Measurements from ENCODE around the gene SRP54. TPM values are rescaled to one million over a fixed set of nuclear protein-coding genes. Genes with fewer than 3 reads are reported as not detected.
"Not testable (repeated sequence)": the region's sequence is repeated elsewhere in the genome, so short reads cannot be mapped to it uniquely, and the experiment has no call there.

The SRP54 gene
- total RNA-seq (2012; rRNA removed) = 66.2 and 82.1 TPM in 2 replicates

- Histone ChIP-seq H3K4me2 (ENCODE audit: low read length) (peak within 1 kb of the TSS; percentile 84), H3K4me1 (ENCODE audit: control insufficient read depth, insufficient read depth, low read length) (peaks cover 21% of the 10 kb centered on the region), H3K9ac (ENCODE audit: low read depth, low read length) (peak within 1 kb of the TSS; percentile 95), H3K36me3 (ENCODE audit: insufficient read depth, low read length) (no peaks in the 10 kb centered on the region), H3K4me3 (ENCODE audit: low read length) (peak within 1 kb of the TSS; percentile 85), H3K9me3 (replicated peaks; ENCODE audit: low read length) (no peaks in the 10 kb centered on the region), H3K27me3 (ENCODE audit: control insufficient read depth, insufficient read depth, low read length) (no peaks in the 10 kb centered on the region)
These were observed at the start of gene SRP54 for GRCh38 chr14:34982421-34983147. Gene SRP54 (plus strand): TSS chr14:34982992. CDS start chr14:34996710, 13,718 bp downstream.

DNA sequence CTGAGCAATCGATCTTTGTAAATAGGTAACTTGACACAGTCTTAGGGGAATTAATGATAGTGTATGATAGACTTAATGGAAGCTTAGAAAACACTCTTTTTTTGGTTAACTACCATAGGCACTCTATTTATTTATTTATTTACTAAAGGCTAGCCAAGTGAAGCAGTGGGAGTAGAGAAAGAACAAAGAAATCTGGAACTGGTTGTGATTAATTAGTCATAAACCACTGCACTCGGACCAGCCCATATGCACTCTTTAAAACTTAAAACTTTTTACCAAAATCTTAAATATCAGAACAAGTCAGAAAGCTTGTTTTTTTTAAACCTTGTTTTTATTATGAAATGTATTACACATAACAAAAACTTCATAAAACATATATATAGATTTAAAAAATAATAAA, 49.5 kb upstream of the SRP54 start:
- Histone ChIP-seq H3K4me2 (ENCODE audit: low read length) (no peak overlapping the region), H3K36me3 (ENCODE audit: insufficient read depth, low read length) (no peaks in the 10 kb centered on the region)

GRCh38 chr14:34935488-34935887, 47.3 kb upstream of the SRP54 start:
- Histone ChIP-seq H3K9ac (ENCODE audit: low read depth, low read length) (no peak overlapping the region), H3K4me2 (ENCODE audit: low read length) (no peak overlapping the region), H3K36me3 (ENCODE audit: insufficient read depth, low read length) (no peaks in the 10 kb centered on the region), H3K4me1 (ENCODE audit: control insufficient read depth, insufficient read depth, low read length) (peaks cover 11% of the 10 kb centered on the region), H3K4me3 (ENCODE audit: low read length) (no peak overlapping the region), H3K9me3 (replicated peaks; ENCODE audit: low read length) (no peaks in the 10 kb centered on the region), H3K27me3 (ENCODE audit: control insufficient read depth, insufficient read depth, low read length) (no peaks in the 10 kb centered on the region)

More for the DNA sequence above, 49.5 kb upstream of the SRP54 start:
- H3K9me3 ChIP-seq (replicated peaks; ENCODE audit: low read length) = no peaks in the 10 kb centered on the region
- H3K9ac ChIP-seq (ENCODE audit: low read depth, low read length) = no peak overlapping the region
- H3K4me1 ChIP-seq (ENCODE audit: control insufficient read depth, insufficient read depth, low read length) = peaks cover 12% of the 10 kb centered on the region
- H3K4me3 ChIP-seq (ENCODE audit: low read length) = no peak overlapping the region
- no peaks in the 10 kb centered on the region for H3K27me3 ChIP-seq (ENCODE audit: control insufficient read depth, insufficient read depth, low read length)

- no peak overlapping the region for H3K4me2 ChIP-seq (ENCODE audit: low read length)
- no peak overlapping the region for H3K9ac ChIP-seq (ENCODE audit: low read depth, low read length)
- H3K4me3 ChIP-seq (ENCODE audit: low read length) = no peak overlapping the region
- no peaks in the 10 kb centered on the region for H3K27me3 ChIP-seq (ENCODE audit: control insufficient read depth, insufficient read depth, low read length)
- H3K4me1 ChIP-seq (ENCODE audit: control insufficient read depth, insufficient read depth, low read length) = no peaks in the 10 kb centered on the region
- H3K9me3 ChIP-seq (replicated peaks; ENCODE audit: low read length) = no peaks in the 10 kb centered on the region
- H3K36me3 ChIP-seq (ENCODE audit: insufficient read depth, low read length) = no peaks in the 10 kb centered on the region
These were observed 45.4 kb upstream of the SRP54 start for GRCh38 chr14:34937442-34937841.

- Histone ChIP-seq H3K9me3 (replicated peaks; ENCODE audit: low read length) (no peaks in the 10 kb centered on the region), H3K4me1 (ENCODE audit: control insufficient read depth, insufficient read depth, low read length) (no peaks in the 10 kb centered on the region), H3K36me3 (ENCODE audit: insufficient read depth, low read length) (no peaks in the 10 kb centered on the region), H3K27me3 (ENCODE audit: control insufficient read depth, insufficient read depth, low read length) (no peaks in the 10 kb centered on the region), H3K4me2 (ENCODE audit: low read length) (no peak overlapping the region), H3K4me3 (ENCODE audit: low read length) (no peak overlapping the region), H3K9ac (ENCODE audit: low read depth, low read length) (no peak overlapping the region)
These were observed 44.9 kb upstream of the SRP54 start for GRCh38 chr14:34937876-34938275.

DNA sequence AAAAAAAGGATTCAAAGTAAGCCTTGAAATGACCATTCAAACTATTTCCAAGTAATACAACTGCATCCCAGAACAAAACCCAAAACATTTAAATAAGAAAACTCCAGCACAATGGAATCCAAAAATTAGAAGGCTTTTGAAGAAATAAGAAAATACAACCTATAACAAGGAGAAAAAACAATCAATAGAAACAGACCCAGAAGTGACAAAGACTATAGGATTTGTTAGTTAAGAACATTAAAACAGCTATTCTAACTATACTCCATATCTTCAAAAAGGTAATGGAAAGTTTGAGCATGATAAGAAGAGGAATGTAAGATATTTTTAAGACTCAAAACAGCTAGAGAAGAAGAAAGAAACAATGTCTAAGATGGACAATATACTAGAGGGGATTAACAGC, 39.3 kb upstream of the SRP54 start:
- Histone ChIP-seq H3K36me3 (ENCODE audit: insufficient read depth, low read length) (no peaks in the 10 kb centered on the region), H3K9ac (ENCODE audit: low read depth, low read length) (no peak overlapping the region), H3K9me3 (replicated peaks; ENCODE audit: low read length) (no peaks in the 10 kb centered on the region)

GRCh38 chr14:34944744-34945143, 38.0 kb upstream of the SRP54 start:
- no peak overlapping the region for H3K4me3 ChIP-seq (ENCODE audit: low read length)
- H3K4me2 ChIP-seq (ENCODE audit: low read length) = no peak overlapping the region
- H3K9ac ChIP-seq (ENCODE audit: low read depth, low read length) = no peak overlapping the region
- H3K4me1 ChIP-seq (ENCODE audit: control insufficient read depth, insufficient read depth, low read length) = no peaks in the 10 kb centered on the region
- H3K27me3 ChIP-seq (ENCODE audit: control insufficient read depth, insufficient read depth, low read length) = no peaks in the 10 kb centered on the region
- H3K36me3 ChIP-seq (ENCODE audit: insufficient read depth, low read length) = no peaks in the 10 kb centered on the region
- H3K9me3 ChIP-seq (replicated peaks; ENCODE audit: low read length) = no peaks in the 10 kb centered on the region

More for the DNA sequence above, 39.3 kb upstream of the SRP54 start:
- H3K27me3 ChIP-seq (ENCODE audit: control insufficient read depth, insufficient read depth, low read length) = no peaks in the 10 kb centered on the region
- H3K4me1 ChIP-seq (ENCODE audit: control insufficient read depth, insufficient read depth, low read length) = no peaks in the 10 kb centered on the region
- H3K4me2 ChIP-seq (ENCODE audit: low read length) = no peak overlapping the region
- no peak overlapping the region for H3K4me3 ChIP-seq (ENCODE audit: low read length)

DNA sequence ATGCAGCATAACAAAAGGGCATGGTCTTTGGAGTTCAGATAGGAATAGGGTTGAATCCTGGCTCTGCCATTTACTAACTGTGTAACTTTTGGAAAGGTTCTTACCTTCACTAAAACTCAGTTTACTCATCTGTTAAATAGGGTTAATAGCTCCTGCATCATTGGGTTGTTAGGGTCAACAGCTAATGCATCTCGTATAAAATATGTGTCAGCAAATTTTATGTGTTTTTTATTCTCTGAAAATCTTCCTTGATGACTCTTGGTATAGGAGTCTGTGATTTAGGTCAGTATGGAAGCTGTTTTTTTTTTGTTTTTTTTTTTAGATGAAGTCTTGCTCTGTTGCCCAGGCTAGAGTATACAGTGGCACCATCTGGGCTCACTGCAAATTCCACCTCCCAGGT, 36.1 kb upstream of the SRP54 start:
- Histone ChIP-seq H3K36me3 (ENCODE audit: insufficient read depth, low read length) (no peaks in the 10 kb centered on the region), H3K4me3 (ENCODE audit: low read length) (no peak overlapping the region), H3K9me3 (replicated peaks; ENCODE audit: low read length) (no peaks in the 10 kb centered on the region), H3K27me3 (ENCODE audit: control insufficient read depth, insufficient read depth, low read length) (no peaks in the 10 kb centered on the region), H3K4me1 (ENCODE audit: control insufficient read depth, insufficient read depth, low read length) (no peaks in the 10 kb centered on the region), H3K9ac (ENCODE audit: low read depth, low read length) (no peak overlapping the region), H3K4me2 (ENCODE audit: low read length) (no peak overlapping the region)

GRCh38 chr14:34951286-34951685, 31.5 kb upstream of the SRP54 start:
- Histone ChIP-seq H3K9ac (ENCODE audit: low read depth, low read length) (no peak overlapping the region), H3K4me1 (ENCODE audit: control insufficient read depth, insufficient read depth, low read length) (no peaks in the 10 kb centered on the region), H3K36me3 (ENCODE audit: insufficient read depth, low read length) (peaks cover 3% of the 10 kb centered on the region), H3K27me3 (ENCODE audit: control insufficient read depth, insufficient read depth, low read length) (no peaks in the 10 kb centered on the region), H3K4me2 (ENCODE audit: low read length) (no peak overlapping the region), H3K4me3 (ENCODE audit: low read length) (no peak overlapping the region), H3K9me3 (replicated peaks; ENCODE audit: low read length) (no peaks in the 10 kb centered on the region)

- Histone ChIP-seq H3K4me2 (ENCODE audit: low read length) (no peak overlapping the region), H3K4me3 (ENCODE audit: low read length) (no peak overlapping the region), H3K4me1 (ENCODE audit: control insufficient read depth, insufficient read depth, low read length) (no peaks in the 10 kb centered on the region), H3K9me3 (replicated peaks; ENCODE audit: low read length) (no peaks in the 10 kb centered on the region), H3K9ac (ENCODE audit: low read depth, low read length) (no peak overlapping the region), H3K36me3 (ENCODE audit: insufficient read depth, low read length) (peaks cover 5% of the 10 kb centered on the region), H3K27me3 (ENCODE audit: control insufficient read depth, insufficient read depth, low read length) (no peaks in the 10 kb centered on the region)
These were observed 25.9 kb upstream of the SRP54 start for GRCh38 chr14:34956931-34957330.

DNA sequence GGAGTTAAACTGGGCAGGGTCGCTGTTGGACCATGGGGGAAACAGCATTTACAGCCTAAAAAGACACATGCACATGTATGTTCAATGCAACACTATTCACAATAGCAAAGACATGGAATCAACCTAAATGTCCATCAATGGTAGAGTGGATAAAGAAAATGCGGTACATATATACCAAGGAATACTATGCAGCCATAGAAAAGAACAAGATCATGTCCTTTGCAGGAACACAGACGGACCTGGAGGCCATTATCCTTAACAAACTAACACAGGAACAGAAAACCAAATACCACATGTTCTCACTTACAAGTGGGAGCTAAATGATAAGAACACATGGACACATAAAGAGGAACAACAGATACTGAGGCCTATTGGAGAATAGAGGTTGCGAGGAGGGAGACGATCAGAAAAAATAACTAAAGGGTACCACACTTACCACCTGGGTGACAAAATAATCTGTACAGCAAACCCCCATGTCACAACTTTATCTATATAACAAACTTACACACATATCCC, 25.0 kb upstream of the SRP54 start:
- Histone ChIP-seq H3K9me3 (replicated peaks; ENCODE audit: low read length) (no peaks in the 10 kb centered on the region), H3K4me2 (ENCODE audit: low read length) (no peak overlapping the region), H3K9ac (ENCODE audit: low read depth, low read length) (no peak overlapping the region), H3K36me3 (ENCODE audit: insufficient read depth, low read length) (peaks cover 5% of the 10 kb centered on the region), H3K4me3 (ENCODE audit: low read length) (no peak overlapping the region), H3K4me1 (ENCODE audit: control insufficient read depth, insufficient read depth, low read length) (no peaks in the 10 kb centered on the region), H3K27me3 (ENCODE audit: control insufficient read depth, insufficient read depth, low read length) (no peaks in the 10 kb centered on the region)

GRCh38 chr14:34962106-34962505, 20.7 kb upstream of the SRP54 start:
- not testable (repeated sequence) for H3K4me3 ChIP-seq (ENCODE audit: low read length); H3K4me2 ChIP-seq (ENCODE audit: low read length); H3K9me3 ChIP-seq (replicated peaks; ENCODE audit: low read length); H3K4me1 ChIP-seq (ENCODE audit: control insufficient read depth, insufficient read depth, low read length); H3K9ac ChIP-seq (ENCODE audit: low read depth, low read length); H3K36me3 ChIP-seq (ENCODE audit: insufficient read depth, low read length); H3K27me3 ChIP-seq (ENCODE audit: control insufficient read depth, insufficient read depth, low read length)
